ENCODE data around the gene DBH. TPM values are rescaled to one million over a fixed set of nuclear protein-coding genes. Genes with fewer than 3 reads are reported as not detected.

The DBH gene
- total RNA-seq, 4 donors from 2014 or later: not detected

- Histone ChIP-seq H3K27ac (no peak overlapping the region), H3K4me3 (no peak overlapping the region), H3K36me3 (no peaks in the 10 kb centered on the region), H3K4me1 (no peaks in the 10 kb centered on the region), H3K9me3 (no peaks in the 10 kb centered on the region), H3K27me3 (no peaks in the 10 kb centered on the region)
- TF ChIP-seq POLR2A (IDR thresholded peaks at IDR 0.05): no peak
- TF ChIP-seq CTCF (IDR thresholded peaks at IDR 0.05): no peak
- no peak for DNase-seq
These were observed 11.0 kb downstream of the DBH start for GRCh38 chr9:133647148-133647547.

GRCh38 chr9:133647765-133648469 lies 11.8 kb downstream of the DBH start:
- Histone ChIP-seq H3K4me3 (no peak overlapping the region), H3K9me3 (no peaks in the 10 kb centered on the region), H3K27ac (no peak overlapping the region), H3K36me3 (no peaks in the 10 kb centered on the region), H3K27me3 (no peaks in the 10 kb centered on the region), H3K4me1 (no peaks in the 10 kb centered on the region)
- no peak for DNase-seq
- TF ChIP-seq CTCF (IDR thresholded peaks at IDR 0.05) (no peak), POLR2A (IDR thresholded peaks at IDR 0.05) (no peak)

- Histone ChIP-seq H3K4me1 (no peaks in the 10 kb centered on the region), H3K4me3 (no peak overlapping the region), H3K27me3 (no peaks in the 10 kb centered on the region), H3K27ac (no peak overlapping the region), H3K9me3 (no peaks in the 10 kb centered on the region), H3K36me3 (no peaks in the 10 kb centered on the region)
- TF ChIP-seq CTCF (IDR thresholded peaks at IDR 0.05): no peak
- no peak for TF ChIP-seq POLR2A (IDR thresholded peaks at IDR 0.05)
- DNase-seq: no peak
These were observed 13.0 kb downstream of the DBH start for GRCh38 chr9:133649194-133649593.

GRCh38 chr9:133650026-133650425 lies 13.9 kb downstream of the DBH start:
- no peak overlapping the region for H3K4me3 ChIP-seq
- no peaks in the 10 kb centered on the region for H3K4me1 ChIP-seq
- H3K27me3 ChIP-seq: no peaks in the 10 kb centered on the region
- no peak for DNase-seq
- H3K36me3 ChIP-seq: no peaks in the 10 kb centered on the region
- no peak overlapping the region for H3K27ac ChIP-seq
- TF ChIP-seq CTCF (IDR thresholded peaks at IDR 0.05): no peak
- TF ChIP-seq POLR2A (IDR thresholded peaks at IDR 0.05): no peak
- H3K9me3 ChIP-seq: no peaks in the 10 kb centered on the region

GRCh38 chr9:133653638-133654037 lies 17.5 kb downstream of the DBH start:
- no peaks in the 10 kb centered on the region for H3K27me3 ChIP-seq
- TF ChIP-seq CTCF (IDR thresholded peaks at IDR 0.05) (no peak), POLR2A (IDR thresholded peaks at IDR 0.05) (no peak)

More at GRCh38 chr9:133653638-133654037, 17.5 kb downstream of the DBH start:
- Histone ChIP-seq H3K36me3 (no peaks in the 10 kb centered on the region), H3K27ac (no peak overlapping the region), H3K4me3 (no peak overlapping the region), H3K4me1 (peaks cover 0 to 6% (median 0%) of the 10 kb centered on the region in 4 donors), H3K9me3 (no peaks in the 10 kb centered on the region)
- no peak for DNase-seq
